GM12878 (cell line): ENCODE data around the gene DCUN1D5. TPM values are rescaled to one million over a fixed set of nuclear protein-coding genes. Genes with fewer than 3 reads are reported as not detected.

ENCODE experiments used
- ATAC-seq: fragments of 200-7000 bp; cut with Tn5 transposase; 3 replicates; pipeline ENCODE4 v1.9.1; 2020; ENCODE audit warnings: mild to moderate bottlenecking, moderate library complexity
- BruUV-seq: library from RNA; stranded (reverse); fragments of 400-500 nt; replicated peaks from 2 replicates; lab custom pipeline; 2021; lab: Mats Ljungman, UMichigan
- CTCF ChIA-PET: fragments of 300-600 bp; sonication (Branson Sonifier 250); formaldehyde crosslinking; extraction: SDS; loops from one replicate; lab custom pipeline; 2021; ENCODE audit warnings: inconsistent platforms; lab: Yijun Ruan, JAX
- POLR2A ChIA-PET: fragments of 350-600 bp; formaldehyde crosslinking; extraction: SDS; loops from one replicate; lab custom pipeline; 2021; ENCODE audit warnings: inconsistent platforms; lab: Charles Lee
- RAD21 ChIA-PET: fragments of 300-600 bp; sonication (Branson Sonifier 250); formaldehyde crosslinking; loops from one replicate; lab custom pipeline; 2023; ENCODE audit warnings: antibody characterized with exemption; ENCODE audit not compliant: unreplicated experiment; lab: Charles Lee
- SMC1A ChIA-PET: fragments of 300-600 bp; sonication (Branson Sonifier 250); formaldehyde crosslinking; loops from one replicate; lab custom pipeline; 2023; ENCODE audit not compliant: unreplicated experiment, uncharacterized antibody; lab: Charles Lee
- DNase-seq: peaks from one replicate; pipeline ENCODE4 v3.0.0-alpha.2; 2011; ENCODE audit warnings: low read depth, low spot score
- FAIRE-seq: peaks from 3 replicates; lab custom pipeline; 2011; peaks lifted over from hg19 to GRCh38; lab: Jason Lieb, UNC
- H2AFZ ChIP-seq: 2 replicates; pipeline ENCODE4 v1.6.0; 2011; ENCODE audit warnings: low read depth, low read length, control low read depth; ENCODE audit not compliant: control insufficient read depth
- H3K27ac ChIP-seq: 2 replicates; pipeline ENCODE4 v1.5.1; 2011; ENCODE audit warnings: control low read depth; ENCODE audit not compliant: control insufficient read depth, insufficient read depth
- H3K27me3 ChIP-seq, 2 experiments: replicated peaks in 1 of 2; 2 replicates each; pipeline versions ENCODE4 v1.6.0 to v1.6.1; 2011; ENCODE audit warnings: low read length in 1 of 2; ENCODE audit not compliant: control insufficient read depth in 2 of 2, insufficient read depth in 2 of 2
- H3K36me3 ChIP-seq, 2 experiments: 2 replicates each; pipeline ENCODE4 v1.5.1; 2011; ENCODE audit warnings: low read length in 1 of 2; ENCODE audit not compliant: control insufficient read depth in 2 of 2, insufficient read depth in 2 of 2
- H3K4me1 ChIP-seq: 2 replicates; pipeline ENCODE4 v1.6.1; 2011; ENCODE audit warnings: mild to moderate bottlenecking, low read length, moderate library complexity, mixed read lengths; ENCODE audit not compliant: control insufficient read depth, insufficient read depth
- H3K4me2 ChIP-seq: 2 replicates; pipeline ENCODE4 v1.6.0; 2011; ENCODE audit warnings: control low read depth; ENCODE audit not compliant: control insufficient read depth, insufficient read depth
- H3K4me3 ChIP-seq: fragments of 200-600 bp; sonication (generic); 2 replicates; pipeline ENCODE4 v1.5.1; 2016
- H3K79me2 ChIP-seq: 2 replicates; pipeline ENCODE4 v1.6.0; 2011; ENCODE audit warnings: low read length; ENCODE audit not compliant: control insufficient read depth, insufficient read depth
- H3K9ac ChIP-seq: 2 replicates; pipeline ENCODE4 v1.8.0; 2011; ENCODE audit warnings: low read length, control low read depth, mixed read lengths; ENCODE audit not compliant: control insufficient read depth, insufficient read depth
- H3K9me3 ChIP-seq: replicated peaks from 3 replicates; pipeline ENCODE4 v1.5.1; 2011; ENCODE audit warnings: mild to moderate bottlenecking, low read length; ENCODE audit not compliant: control insufficient read depth, insufficient read depth
- H4K20me1 ChIP-seq: 2 replicates; pipeline ENCODE4 v1.6.0; 2011; ENCODE audit not compliant: control insufficient read depth, insufficient read depth
- ATF2 ChIP-seq: IDR thresholded peaks from 2 replicates; pipeline ENCODE4 v1.6.1; 2012; ENCODE audit warnings: low read length, inconsistent platforms
- BHLHE40 ChIP-seq, 2 experiments: fragments of 450-650 bp in 1 of 2; IDR thresholded peaks; 2 replicates each; pipeline ENCODE4 v1.6.1; 2011 to 2017; ENCODE audit warnings: low read depth in 2 of 2, borderline replicate concordance in 1 of 2, improper control_type of control experiment in 1 of 2, low read length in 1 of 2, mild to moderate bottlenecking in 1 of 2
- CBFB ChIP-seq: IDR thresholded peaks from 2 replicates; pipeline ENCODE4 v1.6.1; 2016; ENCODE audit warnings: antibody characterized with exemption, low read depth
- CREM ChIP-seq: IDR thresholded peaks from 2 replicates; pipeline ENCODE4 v1.6.1; 2014; ENCODE audit warnings: antibody characterized with exemption, low read depth
- ELK1 ChIP-seq: IDR thresholded peaks from 2 replicates; pipeline ENCODE4 v1.6.1; 2012; ENCODE audit warnings: low read depth, low read length, improper control_type of control experiment
- NR2C2 ChIP-seq: IDR thresholded peaks from 2 replicates; pipeline ENCODE4 v1.6.1; 2011; ENCODE audit warnings: borderline replicate concordance, low read depth; ENCODE audit not compliant: control insufficient read depth, insufficient read length
- RUNX3 ChIP-seq: IDR thresholded peaks from 2 replicates; pipeline ENCODE4 v1.6.1; 2012; ENCODE audit warnings: low read length, inconsistent platforms
- SMAD1 ChIP-seq: fragments of 450-650 bp; IDR thresholded peaks from 2 replicates; pipeline ENCODE4 v1.6.1; 2018; ENCODE audit warnings: mild to moderate bottlenecking, low read depth; ENCODE audit not compliant: partially characterized antibody
- SREBF1 ChIP-seq: IDR thresholded peaks from 2 replicates; pipeline ENCODE4 v1.6.1; 2012; ENCODE audit warnings: mild to moderate bottlenecking, low read length
- TARDBP ChIP-seq: IDR thresholded peaks from 2 replicates; pipeline ENCODE4 v1.6.1; 2016; ENCODE audit warnings: borderline replicate concordance
- ZNF384 ChIP-seq: IDR thresholded peaks from 2 replicates; pipeline ENCODE4 v1.6.1; 2012; ENCODE audit warnings: low read depth, mild to moderate bottlenecking, low read length, improper control_type of control experiment, borderline replicate concordance
- ZNF592 ChIP-seq: fragments of 450-650 bp; IDR thresholded peaks from 2 replicates; pipeline ENCODE4 v1.6.1; 2017; ENCODE audit warnings: mild to moderate bottlenecking, moderate library complexity
- in situ Hi-C: fragments of 300-500 bp; cut with MboI; formaldehyde crosslinking; loops from 9 replicates; pipeline ENCODE4 v1.14.3; 2018; ENCODE audit warnings: mixed read lengths
- intact Hi-C: fragments of 100-400 bp; cut with micrococcal nuclease; formaldehyde crosslinking; loops from one replicate; pipeline ENCODE4 v1.14.2; 2022; ENCODE audit not compliant: unreplicated experiment
- polyA plus RNA-seq, 11 experiments: library from polyadenylated mRNA; depleted of rRNA in 4 of 11; unstranded in 6 of 11; stranded (reverse) in 5 of 11; fragments of >200 nt; fragmentation: Nextera tagmentation in 4 of 11; fragmentation: Illumina TruSeq in 1 of 11; extraction: Ambion mirVana in 4 of 11; extraction: Trizol in 1 of 11; gene quantifications; 1 replicate in 1 of 11; 2 replicates in 10 of 11; pipeline versions ENCODE4 v1.2.1 to v1.2.3, GENCODE V29; 2011 to 2016; ENCODE audit warnings: inconsistent platforms in 2 of 11, missing spikeins in 2 of 11, low read depth in 1 of 11
- total RNA-seq, 4 experiments: library from RNA; depleted of rRNA in 3 of 4; stranded (reverse); fragments of >200 nt in 3 of 4; fragmentation: Illumina TruSeq in 1 of 4; extraction: Trizol in 1 of 4; gene quantifications; 2 replicates each; pipeline versions ENCODE4 v1.2.1 to v1.2.3, GENCODE V29; 2013 to 2021

DCUN1D5 gene
- total and polyA plus RNA-seq, 10 of the 15 experiments (the other 5 are each of a cell fraction or from before 2014, with no cell fraction given), result 20.4 to 87.0 (median 60.6) TPM

GRCh38 chr11:103050351-103050750, 41.6 kb downstream of the DCUN1D5 start:
- H3K9ac ChIP-seq, result no peak overlapping the region
- ChIA-PET POLR2A (no interaction called here), RAD21 (no interaction called here), SMC1A (interaction anchor here (1.0 to 3.4 kb wide), 4 partner anchors 12 to 135 kb away, joined by 3 to 22 read pairs (median 11); no protein-coding TSS in a partner anchor), CTCF (interaction anchor here (0.8 to 3.7 kb wide), 3 partner anchors 14 to 135 kb away, joined by 3 to 35 read pairs (median 14); no protein-coding TSS in a partner anchor)
- ATAC-seq, result no peak
- TF ChIP-seq ZNF384 (no peak), TARDBP (no peak), ATF2 (no peak), SMAD1 (no peak)
- H3K9me3 ChIP-seq, result no peaks in the 10 kb centered on the region
- no peaks in the 10 kb centered on the region for H4K20me1 ChIP-seq
- no peak for DNase-seq
- no peaks in the 10 kb centered on the region for H3K27me3 ChIP-seq
- H3K79me2 ChIP-seq, result no peaks in the 10 kb centered on the region
- intact Hi-C loops, result no loop called here
- BruUV-seq, result no TSS peak
- no peak overlapping the region for H3K4me2 ChIP-seq
- H2AFZ ChIP-seq, result no peak overlapping the region
- no peaks in the 10 kb centered on the region for H3K36me3 ChIP-seq
- in situ Hi-C loops, result no loop called here
- H3K4me3 ChIP-seq, result no peak overlapping the region
- FAIRE-seq, result no peak
- H3K4me1 ChIP-seq, result no peaks in the 10 kb centered on the region
- no peak overlapping the region for H3K27ac ChIP-seq

- intact Hi-C loops, result no loop called here
- in situ Hi-C loops, result no loop called here
- ChIA-PET SMC1A (interaction anchor here (1.4 kb wide), 1 partner anchor 11 kb away, joined by 3 read pairs; no protein-coding TSS in a partner anchor), RAD21 (no interaction called here), CTCF (interaction anchor here (1.3 to 1.4 kb wide), 2 partner anchors 11 to 60 kb away, joined by 3 to 6 read pairs; no protein-coding TSS in a partner anchor), POLR2A (no interaction called here)
- Histone ChIP-seq H3K4me3 (no peak overlapping the region), H3K36me3 (no peaks in the 10 kb centered on the region), H3K9ac (no peak overlapping the region), H3K27me3 (no peaks in the 10 kb centered on the region), H3K4me2 (no peak overlapping the region), H3K4me1 (no peaks in the 10 kb centered on the region), H4K20me1 (no peaks in the 10 kb centered on the region), H3K27ac (no peak overlapping the region), H2AFZ (no peak overlapping the region), H3K79me2 (no peaks in the 10 kb centered on the region), H3K9me3 (no peaks in the 10 kb centered on the region)
- DNase-seq (no peak), FAIRE-seq (no peak), ATAC-seq (no peak)
- no peak for TF ChIP-seq CREM
- TF ChIP-seq SREBF1, result no peak
- TF ChIP-seq BHLHE40 (IDR thresholded peaks at IDR 0.05; ENCODE audit: borderline replicate concordance in 1 of 2, low read depth in 2 of 2, low read length in 1 of 2), result no peak
- TF ChIP-seq NR2C2, result no peak
- no peak for TF ChIP-seq RUNX3
- TF ChIP-seq ZNF592, result no peak
- TF ChIP-seq ELK1, result no peak
- no peak for TF ChIP-seq CBFB
- BruUV-seq, result no TSS peak
These were observed 44.1 kb downstream of the DCUN1D5 start for GRCh38 chr11:103047837-103048236.
